GM18858 (cell line): Measurements from ENCODE around the gene TEX2.

Experiments used
- ATAC-seq: cut with Tn5 transposase; IDR thresholded peaks from one replicate; pipeline ENCODE4 v1.9.1; 2021; ENCODE audit not compliant: unreplicated experiment

TEX2 gene

DNA sequence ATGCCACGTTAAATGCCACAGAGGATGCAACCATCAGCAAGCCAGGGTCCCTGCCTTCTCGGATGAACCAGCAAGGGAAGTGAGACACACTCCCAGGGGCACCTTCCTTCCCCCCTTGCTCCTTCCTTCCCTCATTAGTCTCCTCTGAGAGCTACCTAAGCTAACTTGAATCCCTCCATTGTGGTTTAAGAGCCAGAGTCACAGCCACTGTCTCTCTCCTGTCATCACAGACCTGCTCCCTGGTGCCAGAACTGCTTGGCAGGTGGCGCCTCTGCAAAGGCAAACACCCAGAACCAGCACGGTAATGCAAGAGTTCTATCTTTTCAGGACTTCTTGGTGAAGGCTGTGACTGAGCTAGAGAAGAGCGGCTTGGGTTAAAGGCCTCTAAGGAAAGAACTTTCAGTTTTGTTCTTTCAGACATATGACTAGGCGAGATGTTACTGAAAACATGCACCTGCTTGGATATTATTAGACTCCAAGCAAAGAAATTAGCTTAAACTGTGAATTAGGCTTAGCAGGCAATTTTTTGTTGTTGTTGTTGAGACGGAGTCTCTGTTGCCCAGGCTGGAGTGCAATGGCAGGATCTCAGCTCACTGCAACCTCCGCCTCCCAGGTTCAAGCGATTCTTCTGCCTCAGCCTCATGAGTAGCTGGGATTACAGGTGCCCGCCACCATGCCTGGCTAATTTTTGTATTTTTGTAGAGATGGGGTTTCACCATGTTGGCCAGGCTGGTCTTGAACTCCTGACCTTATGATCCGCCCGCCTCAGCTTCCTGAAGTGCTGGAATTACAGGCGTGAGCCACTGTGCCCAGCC lies 141.9 kb downstream of the TEX2 start:
- peak; percentile 72 for ATAC-seq

DNA sequence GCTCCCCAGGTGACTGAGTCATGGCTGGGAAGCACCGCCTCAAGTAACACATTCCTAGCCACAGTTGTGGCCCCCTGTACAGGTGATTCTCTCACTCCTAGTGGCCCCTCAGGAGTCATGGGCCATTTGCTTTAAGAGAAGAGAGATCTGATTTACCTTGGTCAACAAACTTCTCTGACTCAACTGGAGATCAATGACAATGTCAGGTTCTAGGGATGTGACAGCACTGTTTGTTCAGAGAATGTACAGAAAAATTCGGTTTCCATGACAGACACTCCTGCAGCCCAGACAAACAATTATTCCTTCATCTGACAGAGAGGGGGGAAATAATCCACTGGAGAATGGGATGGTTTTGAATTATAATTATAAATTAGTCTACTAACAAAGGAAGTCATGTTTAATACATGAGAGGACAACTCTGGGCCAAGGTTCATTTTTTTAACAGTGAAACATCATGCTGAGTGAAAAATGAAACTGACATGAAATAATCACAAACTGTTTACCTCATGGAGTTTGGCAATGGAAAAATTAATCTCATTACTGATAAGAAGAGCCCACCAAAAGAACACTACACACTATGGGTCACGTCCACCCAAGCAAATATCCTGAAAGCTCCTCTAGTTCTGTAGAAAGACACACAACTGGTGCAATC lies 142.8 kb downstream of the TEX2 start:
- ATAC-seq: no peak

DNA sequence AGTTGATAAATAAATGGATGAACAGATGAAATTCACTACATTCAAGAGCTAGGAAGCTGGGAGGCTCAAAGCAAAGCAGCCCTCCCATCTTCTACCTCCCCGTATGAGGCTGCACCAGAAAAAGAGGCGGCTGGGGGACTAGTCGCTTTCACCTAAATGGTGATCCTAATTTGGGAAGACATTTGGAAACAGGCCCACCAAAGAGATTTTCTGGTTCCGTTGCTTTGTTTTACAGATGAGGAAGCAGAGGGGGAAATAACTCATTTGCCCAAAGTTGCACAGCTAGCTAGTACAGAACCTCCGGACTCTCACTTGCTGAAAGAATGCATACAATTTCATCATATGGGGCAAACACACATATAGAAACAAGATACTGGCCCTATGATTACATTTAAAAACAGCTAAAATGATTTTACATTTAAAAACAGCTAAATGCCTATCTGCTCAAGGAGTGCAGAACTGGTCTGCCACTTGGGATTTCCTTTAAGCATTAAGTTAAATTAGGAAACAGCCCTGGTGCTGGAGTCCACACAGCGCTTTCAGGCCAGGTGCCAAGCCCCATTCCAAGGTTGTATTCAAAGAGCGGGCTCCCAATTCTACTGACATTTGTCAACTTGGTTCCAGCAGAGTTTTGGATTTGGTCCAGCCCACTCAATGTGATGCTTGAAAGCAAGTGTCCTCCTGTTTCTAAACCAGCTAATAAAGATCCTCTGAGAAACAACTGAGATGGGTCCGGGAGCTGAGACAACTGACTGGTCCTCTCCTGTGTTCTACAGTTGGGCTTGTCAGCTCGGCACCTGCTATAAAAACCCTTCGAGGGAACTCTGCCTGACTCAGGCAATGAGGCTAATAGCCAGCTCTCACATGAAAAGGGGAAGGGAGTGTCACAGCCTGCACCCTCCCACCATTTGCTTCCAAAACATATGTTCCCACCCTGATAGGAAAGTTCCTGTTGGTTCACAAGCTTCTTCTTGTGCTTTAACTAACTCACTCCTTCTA lies 144.8 kb downstream of the TEX2 start:
- no peak for ATAC-seq

DNA sequence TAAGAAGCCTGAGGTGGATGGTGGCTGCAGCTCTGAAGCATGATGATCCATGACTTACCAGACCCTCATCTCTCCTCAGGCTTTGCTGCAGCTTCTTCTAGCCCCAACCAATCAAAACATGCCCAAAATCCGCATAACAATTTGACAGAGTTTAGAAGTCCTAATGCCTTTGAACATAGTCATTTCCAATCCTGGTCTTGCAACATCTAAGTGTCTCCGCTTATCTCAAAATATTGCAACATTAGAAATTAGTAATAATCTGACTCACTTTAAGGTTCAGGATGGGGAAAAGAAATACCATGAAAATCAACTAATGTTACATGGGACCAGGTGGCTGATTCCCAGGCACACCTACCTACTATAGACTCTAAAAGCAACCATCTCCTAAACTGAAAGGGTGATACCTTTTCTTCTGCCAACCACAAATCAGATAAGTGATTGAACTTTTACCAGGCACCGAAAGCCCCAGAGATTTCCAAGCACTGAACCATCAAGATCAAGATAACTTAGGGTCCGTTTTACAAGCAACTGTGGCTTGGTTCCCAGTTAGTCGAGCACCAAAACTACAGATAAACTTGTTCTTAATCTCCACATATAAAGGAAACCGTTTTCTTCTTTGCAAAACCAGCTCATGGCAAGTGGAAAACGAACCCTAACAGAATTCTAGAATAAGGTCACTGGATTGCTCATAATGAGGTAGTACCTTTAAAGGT lies 147.1 kb downstream of the TEX2 start:
- no peak for ATAC-seq

DNA sequence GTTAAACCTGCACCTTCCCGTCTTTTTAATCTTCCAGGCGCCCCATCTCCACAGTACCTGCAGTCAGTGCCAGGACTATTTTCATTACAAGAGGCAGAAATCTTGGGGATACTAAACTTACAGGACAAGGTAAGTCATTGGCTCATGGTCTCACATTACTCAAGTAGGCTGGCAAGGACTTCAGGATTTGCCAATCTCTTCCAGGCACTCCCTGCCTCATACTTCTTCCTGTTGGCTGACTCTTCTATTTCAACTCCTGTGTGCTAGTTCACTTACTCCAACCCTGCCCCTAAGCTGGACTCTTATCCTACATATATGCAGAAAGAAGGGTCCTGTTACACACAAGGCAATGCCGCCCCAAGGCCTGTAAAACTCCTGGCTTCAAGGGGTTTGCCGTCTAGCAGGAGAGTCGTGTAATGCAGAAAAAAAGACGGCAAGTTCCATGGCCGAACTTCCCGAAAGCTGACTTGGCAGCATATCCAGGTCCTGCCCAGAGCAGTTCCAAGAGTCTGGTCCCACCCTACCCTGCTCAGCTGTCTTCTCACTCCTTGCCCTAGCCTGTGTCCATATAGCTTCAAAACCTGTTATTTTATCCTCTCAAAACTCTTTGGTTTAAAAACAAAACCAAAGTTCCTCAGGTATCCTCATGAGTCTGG lies 147.9 kb downstream of the TEX2 start:
- no peak for ATAC-seq

DNA sequence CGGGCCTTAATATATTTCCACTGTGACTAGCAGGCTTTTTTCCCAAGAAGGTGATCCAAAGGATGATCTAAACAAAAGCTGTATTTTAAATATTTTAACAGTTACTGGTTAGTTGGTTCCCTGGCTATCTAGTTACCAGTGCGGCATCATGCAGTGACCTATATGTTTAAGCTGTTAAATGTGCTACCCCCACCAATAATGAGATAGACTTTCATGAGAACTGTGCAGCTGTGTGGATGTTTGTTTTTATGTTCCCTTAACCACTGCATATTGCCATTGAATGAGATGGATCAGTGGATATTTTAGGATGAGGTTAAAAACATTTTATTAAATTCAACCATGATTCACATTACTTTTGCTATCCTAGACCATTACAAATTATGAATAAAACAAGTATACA lies 150.1 kb downstream of the TEX2 start:
- no peak for ATAC-seq

DNA sequence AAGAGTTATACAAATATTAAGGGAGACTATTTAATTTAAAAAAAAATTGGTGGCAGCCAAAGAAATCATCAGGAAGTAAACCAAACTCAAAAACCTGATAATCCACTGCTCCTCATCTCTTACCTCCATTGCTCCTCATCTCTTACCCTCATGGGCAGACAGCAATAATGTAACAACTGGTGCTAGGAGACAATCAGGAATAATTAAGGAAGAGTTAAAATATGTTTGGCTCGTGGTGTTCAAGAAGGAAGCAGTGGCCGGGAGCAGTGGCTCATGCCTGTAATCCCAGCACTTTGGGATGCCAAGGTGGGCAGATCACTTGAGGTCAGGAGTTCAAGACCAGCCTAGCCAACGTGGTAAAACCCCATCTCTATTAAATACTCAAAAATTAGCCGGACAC lies 151.2 kb downstream of the TEX2 start:
- no peak for ATAC-seq

DNA sequence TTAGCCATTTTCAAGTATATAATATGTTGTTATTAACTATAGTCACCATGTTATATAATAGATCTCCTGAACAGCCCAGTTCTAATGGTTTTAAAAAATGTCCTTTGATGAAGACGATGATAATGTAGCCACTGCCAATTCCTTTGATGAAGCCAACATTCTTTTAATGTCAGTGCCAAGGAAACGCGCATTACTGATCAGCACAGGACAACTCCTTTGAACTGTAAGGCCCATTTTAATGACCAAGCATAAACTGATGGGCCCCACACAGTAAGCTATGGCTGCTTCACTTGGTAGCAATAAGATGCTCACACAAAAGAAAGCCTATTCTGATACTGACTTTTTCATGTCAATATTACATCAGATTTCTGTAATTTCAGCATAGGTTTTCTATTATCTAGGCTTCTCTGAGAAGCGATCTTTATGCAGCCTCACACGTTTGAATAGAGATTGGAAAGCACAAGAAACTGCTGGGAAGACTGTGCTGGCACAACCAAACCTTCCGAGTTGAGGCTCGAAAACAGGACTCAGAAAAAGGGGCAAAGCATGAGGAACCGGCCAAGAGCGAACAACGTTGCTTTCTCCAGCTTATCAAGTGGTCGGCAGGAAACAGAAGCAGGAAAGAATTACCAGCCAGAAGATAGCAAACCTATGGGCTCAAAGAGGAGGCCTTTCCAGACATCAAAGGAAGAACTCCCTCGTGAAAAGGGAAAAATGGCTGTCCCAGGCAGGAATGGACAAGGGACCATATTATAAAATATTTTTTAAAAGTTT lies 152.5 kb downstream of the TEX2 start:
- ATAC-seq: no peak

DNA sequence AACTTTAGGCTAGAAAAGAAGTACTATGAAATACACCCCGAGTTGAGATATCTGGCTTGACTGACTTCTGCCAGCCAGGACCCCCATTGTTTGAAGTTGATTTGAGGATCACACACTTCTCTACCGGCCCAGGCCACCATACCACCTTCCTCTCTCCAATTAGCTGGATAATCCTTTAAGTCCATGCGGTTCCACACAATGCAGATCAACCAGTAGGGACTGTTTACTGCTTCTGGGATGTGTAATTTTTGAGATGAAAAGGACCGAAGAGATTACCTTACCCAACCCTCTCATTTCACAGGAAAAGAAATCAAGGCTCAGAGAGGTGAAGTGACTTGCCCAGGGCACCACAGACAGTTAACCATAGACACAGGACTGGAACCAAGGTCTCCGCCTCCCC lies 153.7 kb downstream of the TEX2 start:
- no peak for ATAC-seq

DNA sequence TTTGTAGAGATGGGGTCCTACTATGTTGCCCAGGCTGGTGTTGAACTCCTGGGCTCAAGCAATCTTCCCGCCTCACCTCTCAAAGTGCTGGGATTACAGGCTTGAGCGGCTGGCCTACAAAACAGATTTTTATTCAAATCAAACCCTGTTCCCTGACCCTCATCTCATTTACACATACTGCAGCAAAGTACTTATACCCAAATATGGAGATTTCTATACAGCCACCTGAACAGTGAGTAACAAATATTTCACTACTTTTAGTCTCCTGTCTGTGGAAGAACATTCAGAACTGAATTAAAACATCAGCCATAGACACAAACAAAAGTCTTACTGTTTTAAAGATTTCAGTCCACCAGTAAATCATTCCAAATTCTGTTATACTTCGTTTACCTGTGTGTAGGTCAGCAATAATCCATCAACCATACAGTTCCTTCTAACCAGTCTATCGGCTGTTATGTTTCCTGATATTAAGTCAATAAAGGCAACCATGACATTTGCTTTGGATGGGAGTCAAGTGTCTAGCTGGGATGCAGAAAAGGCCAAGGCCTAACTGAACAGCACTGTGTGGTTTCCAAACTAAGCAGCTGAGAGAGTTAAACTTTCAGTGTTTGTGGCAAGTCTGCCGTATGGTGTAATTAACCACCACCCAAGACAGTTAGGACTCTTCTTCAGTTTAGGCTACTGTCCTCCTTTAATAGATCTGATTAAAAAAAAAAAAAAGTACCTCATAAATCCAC lies 155.4 kb downstream of the TEX2 start:
- no peak for ATAC-seq

DNA sequence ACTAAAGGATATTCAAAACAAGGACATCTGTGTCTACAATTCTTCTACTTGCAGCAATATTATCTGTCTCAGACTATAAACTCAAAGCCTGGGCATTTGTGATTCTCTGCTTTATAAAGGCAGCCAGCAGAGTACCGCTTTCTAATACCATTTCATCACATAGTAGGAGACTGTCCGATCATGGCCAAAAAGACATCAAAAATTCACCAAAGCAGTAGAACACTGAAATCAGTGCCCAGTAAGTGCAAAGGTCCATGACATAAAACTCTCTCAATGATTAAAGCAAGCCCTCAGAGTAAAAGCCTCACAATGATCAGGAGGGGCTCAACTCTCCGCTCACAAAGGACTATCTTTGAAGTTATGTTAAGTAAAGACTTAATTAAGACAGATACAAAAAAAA lies 156.1 kb downstream of the TEX2 start:
- ATAC-seq: no peak

DNA sequence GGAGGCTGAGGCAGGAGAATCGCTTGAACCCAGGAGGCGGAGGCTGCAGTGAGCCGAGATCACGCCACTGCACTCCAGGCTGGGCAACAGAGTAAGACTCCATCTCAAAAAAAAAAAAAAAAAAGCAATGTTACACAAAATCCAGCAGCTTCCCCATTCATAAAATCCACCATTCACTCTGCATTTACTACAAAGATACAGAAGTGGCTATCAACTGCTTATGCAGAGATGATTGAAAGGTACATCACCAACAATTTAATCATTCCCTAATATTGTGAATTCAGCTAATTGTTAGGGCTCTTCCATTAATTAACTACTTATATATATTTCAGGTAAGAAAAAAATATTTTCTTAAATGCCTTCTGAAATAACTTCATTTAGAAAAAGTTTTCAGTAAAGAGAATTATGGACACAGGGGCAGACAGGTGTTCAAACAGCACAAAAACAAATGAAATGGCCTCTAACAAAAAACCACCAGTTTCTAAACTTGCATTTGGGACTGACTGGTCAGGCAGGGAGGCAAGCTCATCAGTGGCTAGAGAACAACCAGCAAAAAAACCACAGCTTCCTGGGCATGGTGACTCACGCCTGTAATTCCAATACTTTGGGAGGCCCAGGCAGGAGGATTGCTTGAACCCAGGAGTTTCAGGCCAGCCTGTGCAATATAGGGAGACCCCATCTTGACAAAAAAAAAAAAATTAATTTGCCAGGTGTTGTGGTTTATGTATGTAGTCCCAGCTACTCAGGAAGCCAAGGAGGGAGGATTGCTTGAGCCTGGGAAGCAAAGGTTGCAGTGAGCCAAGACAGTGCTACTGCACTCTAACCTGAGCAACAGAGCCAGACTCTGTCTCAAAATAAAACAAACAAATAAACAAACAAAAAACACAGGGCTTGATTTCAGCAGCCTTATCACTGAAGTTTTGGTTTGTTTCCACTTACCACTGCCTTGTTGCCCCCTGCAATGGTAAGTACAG lies 159.4 kb downstream of the TEX2 start:
- peak; percentile 46 for ATAC-seq

DNA sequence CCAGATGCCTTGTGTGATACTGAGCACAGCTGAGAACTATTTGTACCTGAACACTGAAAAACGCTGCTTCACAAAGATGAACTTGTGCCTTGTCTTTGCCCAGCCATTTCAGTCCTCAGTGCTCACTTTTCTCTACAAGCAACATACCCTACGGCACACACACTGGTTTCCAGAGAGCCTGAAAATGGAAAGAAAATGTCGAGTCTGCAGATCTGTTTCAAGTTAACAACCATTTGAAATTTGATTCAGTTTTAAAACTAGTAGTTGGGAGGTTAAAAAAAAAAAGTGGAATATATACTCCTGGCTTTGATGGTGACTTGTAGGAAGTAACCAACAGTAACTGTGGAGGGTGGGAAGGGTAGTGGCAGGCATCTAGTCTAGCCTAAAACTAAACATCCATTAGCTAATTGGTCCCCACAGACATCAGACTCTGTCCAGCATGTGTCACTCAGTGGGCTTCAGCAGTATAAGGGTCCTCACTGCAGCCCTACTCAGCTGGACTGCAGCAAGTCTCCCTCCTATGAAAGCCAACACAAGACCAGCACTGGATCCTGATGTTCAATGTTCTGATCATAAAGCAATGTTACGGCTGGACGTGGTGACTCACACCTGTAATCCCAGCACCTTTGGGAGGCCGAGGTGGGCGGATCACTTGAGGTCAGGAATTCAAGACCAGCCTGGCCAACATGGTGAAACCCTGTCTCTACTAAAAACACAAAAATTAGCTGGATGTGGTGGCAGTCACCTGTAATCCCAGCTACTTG lies 160.3 kb downstream of the TEX2 start:
- ATAC-seq: no peak

DNA sequence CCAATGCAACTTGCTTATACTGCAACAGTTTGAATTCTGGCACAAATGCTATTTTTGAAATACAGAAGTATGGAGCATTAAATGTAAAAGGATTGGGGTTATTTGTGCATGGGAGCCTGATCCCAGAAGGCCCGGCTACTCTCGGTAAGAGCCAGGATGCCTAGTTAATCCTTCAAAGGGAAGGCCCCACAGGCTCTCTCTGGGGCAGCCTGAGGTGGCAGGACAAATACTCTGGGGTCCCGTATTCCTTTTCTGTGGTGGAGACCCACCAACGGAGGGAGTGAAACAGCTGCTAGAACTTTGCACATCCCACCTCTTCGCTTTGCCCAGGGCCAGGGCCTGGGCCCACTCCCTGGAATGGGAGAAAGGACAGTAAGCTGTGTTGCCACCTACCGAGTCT lies 163.5 kb downstream of the TEX2 start:
- ATAC-seq: no peak
